Esophagus mucosa (tissue), 1 donor: ENCODE data around the gene EEA1. TPM values are rescaled to one million over a fixed set of nuclear protein-coding genes. Genes with fewer than 3 reads are reported as not detected.
"Not testable (repeated sequence)": the region's sequence is repeated elsewhere in the genome, so short reads cannot be mapped to it uniquely, and the experiment has no call there.

Experiments
- ATAC-seq: fragments of 200-7000 bp; cut with Tn5 transposase; one replicate; pipeline ENCODE4 v1.9.1; 2020
- total RNA-seq: library from RNA; stranded (reverse); gene quantifications from one replicate; pipeline ENCODE4 v1.2.4, GENCODE V29; 2023
- donor health status: DM: yes; HTN: yes; CAD: no.

Gene EEA1
- total RNA-seq, 1 donor from 2014 or later, result 35.1 TPM

DNA sequence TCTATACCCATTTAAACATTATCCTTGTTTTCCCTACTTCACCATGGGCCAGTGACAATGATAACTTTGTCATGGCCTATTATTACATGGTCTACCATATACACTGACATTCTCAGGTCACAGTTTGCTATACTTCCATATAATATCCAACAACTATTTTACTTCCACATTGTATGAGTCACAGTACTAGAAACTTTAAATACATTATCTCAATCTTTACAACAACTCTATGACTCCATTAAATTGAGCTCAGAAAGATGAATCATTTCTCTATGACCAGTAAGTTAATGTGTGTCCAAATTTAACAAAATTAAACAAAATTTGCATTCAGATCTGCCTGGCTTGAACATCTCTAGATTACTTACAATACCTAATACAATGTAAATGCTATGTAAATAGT lies 132.4 kb downstream of the EEA1 start:
- no peak for ATAC-seq

DNA sequence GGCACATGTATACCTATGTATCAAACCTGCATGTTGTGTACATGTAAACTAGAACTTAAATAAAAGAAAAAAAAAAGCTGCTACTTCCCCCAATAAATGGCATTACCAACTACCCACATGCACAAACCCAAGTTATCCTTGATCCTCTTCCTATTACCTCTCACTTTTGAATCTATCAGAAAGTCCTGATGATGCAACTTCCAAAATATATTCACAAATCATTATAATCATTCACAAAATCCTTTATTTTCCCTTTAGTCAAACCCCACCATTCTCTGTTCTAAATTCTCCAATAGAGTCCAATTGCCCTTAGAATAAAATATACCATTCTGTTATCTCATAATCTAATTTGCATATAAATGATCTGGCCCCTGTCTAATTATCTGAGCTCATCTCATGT lies 134.3 kb downstream of the EEA1 start:
- ATAC-seq, result no peak

DNA sequence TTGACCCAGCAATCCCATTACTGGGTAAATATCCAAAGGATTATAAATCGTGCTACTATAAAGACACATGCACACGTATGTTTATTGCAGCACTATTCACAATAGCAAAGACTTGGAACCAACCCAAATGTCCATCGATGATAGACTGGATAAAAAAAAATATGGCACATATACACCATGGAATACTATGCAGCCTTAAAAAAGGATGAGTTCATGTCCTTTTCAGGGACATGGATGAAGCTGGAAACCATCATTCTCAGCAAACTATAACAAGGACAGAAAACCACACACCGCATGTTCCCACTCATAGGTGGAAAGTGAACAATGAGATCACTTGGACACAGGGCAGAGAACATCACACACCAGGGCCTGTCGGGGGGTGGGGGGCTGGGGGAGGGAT lies 134.7 kb downstream of the EEA1 start:
- not testable (repeated sequence) for ATAC-seq

- ATAC-seq, result no peak
Measured at GRCh38 chr12:92786045-92786444, 143.1 kb downstream of the EEA1 start.

DNA sequence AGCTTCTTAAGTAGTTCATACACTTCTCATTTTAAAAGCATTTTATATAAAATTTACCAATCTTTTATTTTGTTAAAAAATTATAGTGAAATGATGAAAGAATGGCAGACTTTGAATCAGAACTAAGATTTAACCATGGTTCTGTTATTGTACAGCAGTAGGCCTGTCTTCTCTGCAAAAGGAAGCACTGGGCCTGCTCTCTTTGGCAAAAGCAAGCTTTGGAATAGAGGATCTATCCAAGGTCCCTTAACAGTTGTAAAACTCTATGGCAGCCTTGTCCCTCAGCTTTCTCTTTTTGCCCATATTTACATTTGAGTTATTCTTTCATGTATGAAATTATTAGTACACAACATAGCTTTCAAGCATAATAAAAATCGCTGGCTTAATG lies 143.5 kb downstream of the EEA1 start:
- ATAC-seq, result no peak

- ATAC-seq, result peak; percentile 97
Measured at GRCh38 chr12:92784797-92785562, 144.1 kb downstream of the EEA1 start.

- ATAC-seq, result no peak
Measured at GRCh38 chr12:92784356-92784755, 144.7 kb downstream of the EEA1 start.

- no peak for ATAC-seq
Measured at GRCh38 chr12:92779902-92780301, 149.2 kb downstream of the EEA1 start.

- no peak for ATAC-seq
Measured at GRCh38 chr12:92778525-92778924, 150.6 kb downstream of the EEA1 start.

DNA sequence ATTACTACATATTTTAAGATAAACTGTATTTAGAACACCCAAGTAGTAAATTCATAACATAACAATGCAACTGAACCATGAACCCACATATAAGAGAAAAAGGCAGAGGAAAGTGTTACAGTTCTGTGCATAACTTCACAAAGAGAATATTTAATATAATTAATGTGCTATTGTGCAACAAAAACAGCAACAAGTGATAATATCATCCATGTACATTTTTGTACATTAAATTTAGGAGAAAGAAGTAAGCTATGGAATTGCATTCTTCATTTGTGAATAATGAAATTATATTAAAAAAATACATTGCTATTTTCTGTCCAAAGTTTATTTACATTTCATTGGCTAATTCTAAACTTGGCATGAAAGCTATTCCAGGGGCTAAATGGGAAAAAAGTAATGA lies 153.7 kb downstream of the EEA1 start:
- no peak for ATAC-seq

DNA sequence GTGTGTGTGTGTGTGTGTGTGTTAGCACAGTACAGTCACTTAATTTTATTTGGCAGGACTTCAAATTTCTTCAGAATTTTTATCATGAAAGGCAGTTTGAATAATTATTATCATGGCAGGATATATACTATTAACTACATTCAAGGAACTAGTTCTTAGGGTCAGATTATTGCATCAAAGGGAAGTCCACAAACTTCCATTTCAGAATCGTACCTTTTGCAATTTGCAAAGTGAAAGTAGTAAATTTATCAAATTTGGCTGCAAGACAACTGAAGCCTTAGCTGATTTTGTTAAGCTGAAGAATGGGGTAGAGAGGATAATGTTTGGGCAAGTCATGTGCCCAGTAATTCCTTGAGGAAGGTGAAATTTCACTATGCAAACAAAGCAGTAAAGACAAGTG lies 158.1 kb downstream of the EEA1 start:
- no peak for ATAC-seq

DNA sequence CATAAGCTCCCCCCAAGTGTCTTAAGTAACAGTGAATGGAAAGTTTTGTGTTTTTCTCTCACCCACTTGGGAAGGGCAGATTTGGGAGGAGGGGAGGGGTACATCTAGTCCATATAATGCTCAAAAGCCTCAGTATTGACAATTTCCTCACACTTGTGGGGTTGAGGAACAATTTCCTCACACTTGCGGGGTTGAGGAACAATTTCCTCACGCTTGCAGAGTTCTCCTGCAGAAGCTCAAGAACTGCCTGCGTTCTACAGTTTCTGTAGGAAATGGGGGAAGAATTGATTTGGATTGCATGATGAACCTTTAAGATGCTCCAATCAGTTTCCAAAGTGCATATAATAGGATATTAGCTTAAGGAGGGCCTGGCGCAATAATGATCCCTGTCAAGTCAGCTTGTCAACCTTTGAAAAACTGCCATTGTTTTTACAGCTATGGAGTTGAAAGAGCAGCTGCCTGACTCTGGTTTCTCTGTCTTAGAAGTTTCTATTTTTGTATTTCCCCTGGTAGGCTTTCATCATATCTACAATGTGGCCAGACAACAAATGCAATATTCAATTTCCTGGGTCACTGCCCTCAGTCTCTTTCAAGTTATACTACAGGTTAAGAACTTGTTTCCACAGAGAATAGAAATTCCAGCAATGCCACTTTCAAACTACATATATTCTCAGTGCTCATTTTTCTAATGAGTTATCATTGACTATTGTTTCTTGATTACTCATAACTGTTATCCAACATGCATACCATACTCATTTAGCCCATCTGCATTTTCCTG lies 159.8 kb downstream of the EEA1 start:
- ATAC-seq, result no peak

DNA sequence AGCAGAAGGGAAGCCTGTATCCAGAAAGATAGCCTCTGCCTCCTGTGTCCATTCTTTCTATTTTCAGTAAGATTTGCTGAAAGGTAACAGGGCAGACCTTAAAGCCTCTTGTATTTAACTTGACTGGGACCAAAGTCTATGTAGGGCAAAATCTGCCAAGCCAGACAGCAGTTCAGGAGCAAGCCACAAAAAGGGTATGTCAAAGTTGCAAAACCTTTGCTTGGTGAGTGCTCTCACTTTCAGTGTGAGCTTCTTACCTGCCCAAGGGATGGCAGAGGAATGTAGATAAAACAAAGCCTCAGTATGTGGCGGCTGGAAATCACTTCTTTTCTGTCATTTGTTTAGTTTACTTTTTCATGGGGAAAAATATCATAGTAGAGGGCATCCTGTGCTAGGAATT lies 163.2 kb downstream of the EEA1 start:
- no peak for ATAC-seq

GRCh38 chr12:92764831-92765230 lies 164.3 kb downstream of the EEA1 start:
- no peak for ATAC-seq

- no peak for ATAC-seq
Measured at GRCh38 chr12:92762773-92763172, 166.3 kb downstream of the EEA1 start.

DNA sequence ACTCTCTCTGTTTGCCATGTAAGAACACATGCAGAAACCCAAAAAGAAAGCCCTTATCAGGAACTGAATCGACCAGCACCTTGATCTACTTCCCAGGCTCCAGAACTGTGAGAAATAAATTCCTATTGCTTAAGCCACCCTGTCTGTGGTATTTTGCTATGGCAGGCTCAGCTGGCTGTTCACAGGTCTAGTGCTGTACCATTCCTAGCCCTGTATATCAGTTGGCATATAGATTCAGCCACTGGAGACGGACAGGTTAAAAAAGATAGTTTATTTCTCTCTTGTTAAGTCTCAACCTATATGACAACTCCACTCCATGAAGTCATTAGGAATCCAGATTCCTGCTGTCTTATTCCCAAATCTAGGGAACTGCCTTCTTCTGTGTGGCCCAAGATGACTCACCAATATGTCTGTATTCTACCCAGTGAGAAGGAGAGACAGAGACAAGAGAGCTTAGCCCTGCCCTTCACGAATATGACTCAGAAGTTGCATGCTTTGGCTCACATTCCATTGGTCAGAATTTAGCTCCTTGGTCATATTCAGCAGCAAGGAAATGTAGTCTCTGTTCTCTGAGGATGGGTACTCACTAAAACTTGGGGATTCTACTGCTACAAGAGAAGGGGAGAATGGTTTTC lies 169.3 kb downstream of the EEA1 start:
- peak; percentile 95 for ATAC-seq

GRCh38 chr12:92757597-92758121 lies 171.4 kb downstream of the EEA1 start:
- no peak for ATAC-seq

- ATAC-seq, result peak; percentile 14
Measured at GRCh38 chr12:92756898-92757596, 172.0 kb downstream of the EEA1 start.

GRCh38 chr12:92753976-92754885 lies 174.9 kb downstream of the EEA1 start:
- ATAC-seq, result peak; percentile 34

DNA sequence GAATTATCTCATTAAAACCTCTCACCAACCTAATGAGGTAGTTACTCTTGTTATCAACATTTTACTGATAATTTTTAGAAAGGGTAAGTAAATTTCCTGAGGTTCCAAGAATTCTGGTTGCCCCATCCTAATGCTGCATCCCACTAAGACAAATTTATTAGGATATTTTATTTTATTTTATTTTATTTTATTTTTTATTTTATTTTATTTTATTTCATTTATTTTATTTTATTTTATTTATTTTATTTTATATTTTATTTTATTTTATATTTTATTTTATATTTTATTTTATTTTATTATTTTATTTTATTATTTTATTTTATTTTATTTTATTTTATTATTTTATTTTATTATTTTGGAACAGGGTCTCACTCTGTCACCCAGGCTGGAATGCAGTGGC lies 179.4 kb downstream of the EEA1 start:
- ATAC-seq, result not testable (repeated sequence)

DNA sequence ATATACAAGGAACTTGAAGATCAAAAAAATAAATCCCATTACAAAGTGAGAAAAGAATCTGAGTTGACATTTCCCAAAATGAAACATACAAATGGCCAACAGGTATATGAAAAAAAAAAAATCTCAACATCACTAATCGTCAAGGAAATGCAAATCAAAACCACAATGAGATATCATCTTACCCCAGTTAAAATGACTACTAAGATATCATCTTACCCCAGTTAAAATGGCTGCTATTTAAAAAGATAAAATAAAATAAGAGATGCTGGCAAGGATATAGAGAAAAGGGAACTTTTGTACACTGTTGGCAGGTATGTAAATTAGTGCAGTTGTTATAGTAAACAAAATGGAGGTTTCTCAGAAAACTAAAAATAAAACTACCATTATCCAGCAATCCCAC lies 181.9 kb downstream of the EEA1 start:
- ATAC-seq, result no peak
